Spleen (tissue), 7 donors: Measurements from ENCODE around the gene WWC1.

Source experiments
- POLR2AphosphoS5 ChIP-seq, 3 donors: sonication (generic); formaldehyde crosslinking; IDR thresholded peaks; one replicate each; pipeline ENCODE4 v1.5.1; 2017; ENCODE audit warnings: antibody characterized with exemption in 3 of 3
- TF ChIP-seq, protein P1 (sequence below), 11 experiments: fragments of 200-600 bp in 7 of 11; fragments of 450-650 bp in 4 of 11; sonication (generic) in 4 of 11; IDR thresholded peaks in 8 of 11; conservative IDR thresholded peaks in 3 of 11; 1 replicate in 7 of 11; 2 replicates in 4 of 11; pipeline versions ENCODE4 v1.4.0 to v1.8.0; 2016 to 2021; ENCODE audit warnings: antibody characterized with exemption in 11 of 11, inconsistent platforms in 4 of 11, mild to moderate bottlenecking in 1 of 11
- donor health status: DM: no; HTN: no; CAD: no; lungs with moderate emphysema.
- donor health status: DM: no; HTN: no; CAD: no.
- donor health status: DM: no; HTN: no; CAD: no.

DNA sequence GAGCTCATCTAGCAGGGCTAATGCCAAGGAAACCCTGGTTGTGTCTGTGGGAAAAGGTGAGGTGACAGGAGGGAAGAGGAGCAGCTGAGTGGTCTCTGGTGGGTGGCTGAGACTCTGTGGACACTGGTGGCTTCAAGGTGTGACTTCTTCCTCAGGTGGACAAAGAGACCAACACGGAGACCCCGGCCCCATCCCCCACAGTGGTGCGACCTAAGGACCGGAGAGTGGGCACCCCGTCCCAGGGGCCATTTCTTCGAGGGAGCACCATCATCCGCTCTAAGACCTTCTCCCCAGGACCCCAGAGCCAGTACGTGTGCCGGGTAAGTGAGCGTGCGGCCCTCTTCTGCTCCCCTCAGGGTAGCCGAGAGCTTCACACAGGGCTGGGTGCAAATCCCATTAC lies 163.8 kb downstream of the WWC1 start:
- TF ChIP-seq, protein P1, sequence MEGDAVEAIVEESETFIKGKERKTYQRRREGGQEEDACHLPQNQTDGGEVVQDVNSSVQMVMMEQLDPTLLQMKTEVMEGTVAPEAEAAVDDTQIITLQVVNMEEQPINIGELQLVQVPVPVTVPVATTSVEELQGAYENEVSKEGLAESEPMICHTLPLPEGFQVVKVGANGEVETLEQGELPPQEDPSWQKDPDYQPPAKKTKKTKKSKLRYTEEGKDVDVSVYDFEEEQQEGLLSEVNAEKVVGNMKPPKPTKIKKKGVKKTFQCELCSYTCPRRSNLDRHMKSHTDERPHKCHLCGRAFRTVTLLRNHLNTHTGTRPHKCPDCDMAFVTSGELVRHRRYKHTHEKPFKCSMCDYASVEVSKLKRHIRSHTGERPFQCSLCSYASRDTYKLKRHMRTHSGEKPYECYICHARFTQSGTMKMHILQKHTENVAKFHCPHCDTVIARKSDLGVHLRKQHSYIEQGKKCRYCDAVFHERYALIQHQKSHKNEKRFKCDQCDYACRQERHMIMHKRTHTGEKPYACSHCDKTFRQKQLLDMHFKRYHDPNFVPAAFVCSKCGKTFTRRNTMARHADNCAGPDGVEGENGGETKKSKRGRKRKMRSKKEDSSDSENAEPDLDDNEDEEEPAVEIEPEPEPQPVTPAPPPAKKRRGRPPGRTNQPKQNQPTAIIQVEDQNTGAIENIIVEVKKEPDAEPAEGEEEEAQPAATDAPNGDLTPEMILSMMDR (IDR thresholded peaks at IDR 0.05 in 8 of 11, conservative IDR thresholded peaks at IDR 0.05 in 3 of 11), result no peak
- no peak for TF ChIP-seq POLR2AphosphoS5 (IDR thresholded peaks at IDR 0.05)
